Mesendoderm (in vitro differentiated cells): Measurements from ENCODE around the gene SART1.
"Not testable (repeated sequence)": the region's sequence is repeated elsewhere in the genome, so short reads cannot be mapped to it uniquely, and the experiment has no call there.

Source experiments
- DNase-seq: peaks from one replicate; pipeline ENCODE4 v3.0.0; 2013
- H2AK5ac ChIP-seq: 2 replicates; pipeline ENCODE4 v1.6.1; 2013; ENCODE audit warnings: low read length, inconsistent platforms
- H2BK120ac ChIP-seq: 2 replicates; pipeline ENCODE4 v1.6.1; 2013; ENCODE audit warnings: low read depth, mild to moderate bottlenecking, low read length, moderate library complexity, mixed read lengths
- H2BK15ac ChIP-seq: replicated peaks from 2 replicates; pipeline ENCODE4 v1.6.1; 2013; ENCODE audit warnings: low read depth, mild to moderate bottlenecking, moderate library complexity
- H2BK5ac ChIP-seq: 2 replicates; pipeline ENCODE4 v1.6.1; 2013; ENCODE audit warnings: low read length, inconsistent platforms
- H3K18ac ChIP-seq: 2 replicates; pipeline ENCODE4 v1.6.1; 2013; ENCODE audit warnings: mild to moderate bottlenecking, low read length, mixed read lengths
- H3K23ac ChIP-seq: one replicate; pipeline ENCODE4 v1.6.1; 2013; ENCODE audit warnings: low read length
- H3K27ac ChIP-seq: 2 replicates; pipeline ENCODE4 v1.5.1; 2013; ENCODE audit warnings: low read depth, mild to moderate bottlenecking, inconsistent platforms, low read length, moderate library complexity
- H3K27me3 ChIP-seq: 2 replicates; pipeline ENCODE4 v1.6.1; 2013; ENCODE audit warnings: low read length, control low read depth, mild to moderate bottlenecking, inconsistent platforms; ENCODE audit not compliant: insufficient read depth, poor library complexity
- H3K36me3 ChIP-seq: 2 replicates; pipeline ENCODE4 v1.6.1; 2013; ENCODE audit warnings: low read length, inconsistent platforms; ENCODE audit not compliant: control insufficient read depth, insufficient read depth
- H3K4ac ChIP-seq: one replicate; pipeline ENCODE4 v1.6.1; 2013; ENCODE audit warnings: low read depth, mild to moderate bottlenecking, low read length, moderate library complexity
- H3K4me1 ChIP-seq: 2 replicates; pipeline ENCODE4 v1.6.1; 2013; ENCODE audit warnings: low read depth, low read length, inconsistent platforms; ENCODE audit not compliant: control insufficient read depth
- H3K4me2 ChIP-seq: 2 replicates; pipeline ENCODE4 v1.6.1; 2013; ENCODE audit warnings: low read length
- H3K4me3 ChIP-seq: 2 replicates; pipeline ENCODE4 v1.5.1; 2013; ENCODE audit warnings: mild to moderate bottlenecking, low read length
- H3K56ac ChIP-seq: one replicate; pipeline ENCODE4 v1.6.1; 2013; ENCODE audit warnings: low read length
- H3K79me1 ChIP-seq: 2 replicates; pipeline ENCODE4 v1.6.1; 2013; ENCODE audit warnings: low read length, inconsistent platforms
- H3K79me2 ChIP-seq: 2 replicates; pipeline ENCODE4 v1.6.1; 2013; ENCODE audit warnings: mild to moderate bottlenecking, low read length; ENCODE audit not compliant: control insufficient read depth, insufficient read depth
- H3K9ac ChIP-seq: 2 replicates; pipeline ENCODE4 v1.6.1; 2013; ENCODE audit warnings: low read length, inconsistent platforms
- H4K5ac ChIP-seq: one replicate; pipeline ENCODE4 v1.6.1; 2013; ENCODE audit warnings: low read length
- H4K8ac ChIP-seq: one replicate; pipeline ENCODE4 v1.6.1; 2013; ENCODE audit warnings: low read depth, mild to moderate bottlenecking, control low read depth, low read length, moderate library complexity
- WGBS: extraction: QIAGEN DNeasy Blood & Tissue Kit; methylation state at CpG from one replicate; pipeline ENCODE4 v1.1.7; 2013; ENCODE audit warnings: low lambda C conversion rate, missing lambda C conversion rate; ENCODE audit not compliant: insufficient coverage; ENCODE audit errors: extremely low coverage; 5-methylcytosine and 5-hydroxymethylcytosine counted together

The SART1 gene

DNA sequence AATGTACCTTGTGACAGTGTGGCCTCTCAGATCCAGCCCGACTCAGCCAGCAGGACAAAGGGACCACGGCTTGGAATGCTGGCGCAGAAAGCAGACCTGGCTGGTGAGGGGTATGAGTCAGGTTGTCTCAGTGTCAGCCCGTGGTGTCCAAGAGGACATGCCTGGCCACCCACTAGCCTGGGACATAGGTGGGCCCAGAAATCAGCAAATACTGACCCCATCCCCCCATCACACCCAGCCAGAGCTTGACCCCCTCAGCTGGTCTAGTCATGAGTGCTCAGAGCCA is 45.3 kb downstream of the SART1 start:
- Histone ChIP-seq H3K27me3 (no peaks in the 10 kb centered on the region), H3K4me2 (no peak overlapping the region), H3K18ac (peak overlapping the region; percentile 3), H3K4me1 (peaks cover 15% of the 10 kb centered on the region), H2BK15ac (no peak overlapping the region), H3K23ac (no peak overlapping the region), H3K36me3 (peaks cover 3% of the 10 kb centered on the region), H3K79me2 (peaks cover 9% of the 10 kb centered on the region), H3K4me3 (no peak overlapping the region), H2BK120ac (no peak overlapping the region), H3K27ac (peak overlapping the region; percentile 86), H2BK5ac (peak overlapping the region; percentile 48), H3K79me1 (peaks cover 10% of the 10 kb centered on the region), H3K4ac (no peak overlapping the region), H4K5ac (no peak overlapping the region), H4K8ac (no peak overlapping the region), H3K9ac (no peak overlapping the region), H3K56ac (peak overlapping the region; percentile 54), H2AK5ac (no peak overlapping the region)
- no peak for DNase-seq
- no CpG with 5 or more reads among the region's 4 CpGs for WGBS

DNA sequence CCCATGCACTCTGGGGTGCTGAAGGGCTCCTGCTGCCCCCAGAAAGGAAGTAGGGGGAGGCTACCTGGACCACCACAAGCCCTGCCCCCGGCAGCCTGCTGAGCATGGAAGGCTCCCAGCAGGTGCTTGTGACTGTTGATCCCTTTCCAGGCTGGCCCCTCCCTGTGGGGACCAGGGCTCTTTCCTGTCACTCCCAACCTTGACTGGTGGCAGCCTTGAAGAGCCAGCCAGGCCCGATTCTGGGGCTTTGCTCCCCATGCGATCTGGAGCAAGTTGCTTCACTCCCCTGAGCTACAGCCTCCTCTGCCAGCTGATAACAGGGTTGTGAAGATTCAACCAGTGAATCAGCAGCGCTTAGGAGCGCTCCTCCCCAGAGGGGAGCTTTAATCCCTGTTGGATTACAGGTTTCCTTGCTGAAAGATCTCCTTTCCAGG is 45.7 kb downstream of the SART1 start:
- Histone ChIP-seq H3K27me3 (no peaks in the 10 kb centered on the region), H3K9ac (no peak overlapping the region), H3K56ac (peak overlapping the region; percentile 54), H3K18ac (peak overlapping the region; percentile 3), H2BK120ac (no peak overlapping the region), H3K36me3 (peaks cover 3% of the 10 kb centered on the region), H3K4me3 (no peak overlapping the region), H3K4me1 (peaks cover 15% of the 10 kb centered on the region), H3K27ac (peak overlapping the region; percentile 86), H3K79me1 (peaks cover 10% of the 10 kb centered on the region), H2BK15ac (no peak overlapping the region), H3K4ac (peak overlapping the region; percentile 56), H4K8ac (no peak overlapping the region), H3K23ac (no peak overlapping the region), H2AK5ac (no peak overlapping the region), H4K5ac (no peak overlapping the region), H3K4me2 (no peak overlapping the region), H3K79me2 (peaks cover 9% of the 10 kb centered on the region), H2BK5ac (peak overlapping the region; percentile 48)
- WGBS = no CpG with 5 or more reads among the region's 5 CpGs
- DNase-seq = peak; percentile 79

DNA sequence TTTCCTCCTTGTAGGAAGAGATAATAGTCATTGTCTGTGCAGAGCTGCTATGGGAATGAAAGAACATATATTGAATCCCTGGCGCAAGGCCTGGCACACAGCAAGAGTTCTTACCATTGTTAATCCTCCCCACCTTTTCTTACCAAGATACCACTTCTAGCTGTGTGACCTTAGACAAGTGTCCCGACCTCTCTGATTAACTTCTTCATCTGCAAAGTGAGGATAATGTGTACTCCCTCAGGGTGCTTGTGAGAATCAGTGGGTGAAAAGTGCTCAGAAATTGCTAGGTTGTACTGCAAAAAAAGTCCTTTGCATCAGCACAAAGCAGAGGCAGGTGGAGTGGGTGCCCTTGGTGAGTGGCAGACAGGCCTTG is 46.5 kb downstream of the SART1 start:
- H3K4me3 ChIP-seq = no peak overlapping the region
- no peaks in the 10 kb centered on the region for H3K27me3 ChIP-seq
- DNase-seq = no peak
- no peak overlapping the region for H3K27ac ChIP-seq
- no peak overlapping the region for H3K18ac ChIP-seq
- no peak overlapping the region for H2AK5ac ChIP-seq
- H3K56ac ChIP-seq = no peak overlapping the region
- no peak overlapping the region for H2BK15ac ChIP-seq
- no peak overlapping the region for H2BK5ac ChIP-seq
- no peak overlapping the region for H4K5ac ChIP-seq
- peaks cover 7% of the 10 kb centered on the region for H3K79me1 ChIP-seq
- H3K9ac ChIP-seq = no peak overlapping the region
- H3K79me2 ChIP-seq = peaks cover 6% of the 10 kb centered on the region
- peaks cover 3% of the 10 kb centered on the region for H3K36me3 ChIP-seq
- no peak overlapping the region for H3K23ac ChIP-seq
- H3K4me1 ChIP-seq = peaks cover 15% of the 10 kb centered on the region
- no peak overlapping the region for H4K8ac ChIP-seq
- no peak overlapping the region for H2BK120ac ChIP-seq
- H3K4me2 ChIP-seq = no peak overlapping the region
- WGBS = no CpG with 5 or more reads among the region's 2 CpGs
- H3K4ac ChIP-seq = no peak overlapping the region

DNA sequence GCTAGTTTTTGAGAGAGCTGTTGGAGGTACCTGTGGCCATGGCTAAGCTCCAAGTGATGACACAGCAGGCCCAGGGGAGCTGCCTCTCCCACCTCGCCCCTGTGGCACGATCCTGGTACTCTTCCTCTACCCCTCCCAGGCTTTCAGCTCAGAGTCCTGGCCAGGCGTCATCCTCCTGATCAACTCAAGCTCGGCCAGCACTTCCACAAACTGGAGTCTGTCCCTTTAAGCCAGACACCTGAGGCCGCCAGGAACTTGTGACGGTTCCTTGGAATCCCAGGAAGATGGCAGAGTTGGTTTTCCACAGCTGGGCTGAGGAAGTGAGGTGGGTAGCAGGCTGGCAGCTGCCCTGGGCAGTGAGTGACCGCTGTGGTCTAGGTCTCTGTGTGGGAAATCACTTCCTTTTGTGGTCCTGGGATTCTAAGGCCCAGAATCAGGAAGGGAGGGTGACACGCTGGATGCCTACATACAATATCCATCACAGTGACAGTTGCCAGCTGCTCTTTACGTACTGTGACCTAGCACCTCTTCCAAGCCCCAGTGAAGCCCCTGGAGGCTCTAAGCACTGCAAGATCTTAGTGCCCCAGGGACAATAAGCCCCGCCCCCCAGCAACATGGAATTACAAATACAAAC is 47.1 kb downstream of the SART1 start:
- peaks cover 15% of the 10 kb centered on the region for H3K4me1 ChIP-seq
- peak; percentile 57 for DNase-seq
- no peak overlapping the region for H4K5ac ChIP-seq
- H3K4me3 ChIP-seq = no peak overlapping the region
- no peak overlapping the region for H3K9ac ChIP-seq
- H2BK5ac ChIP-seq = peak overlapping the region; percentile 35
- H3K56ac ChIP-seq = peak overlapping the region; percentile 71
- H2BK15ac ChIP-seq = no peak overlapping the region
- peak overlapping the region; percentile 84 for H2AK5ac ChIP-seq
- H3K4ac ChIP-seq = no peak overlapping the region
- no peak overlapping the region for H4K8ac ChIP-seq
- H3K79me1 ChIP-seq = peaks cover 4% of the 10 kb centered on the region
- no peak overlapping the region for H2BK120ac ChIP-seq
- WGBS = no CpG with 5 or more reads among the region's 10 CpGs
- H3K36me3 ChIP-seq = peaks cover 3% of the 10 kb centered on the region
- H3K23ac ChIP-seq = no peak overlapping the region
- no peaks in the 10 kb centered on the region for H3K27me3 ChIP-seq
- H3K4me2 ChIP-seq = no peak overlapping the region
- H3K79me2 ChIP-seq = peaks cover 2% of the 10 kb centered on the region
- no peak overlapping the region for H3K18ac ChIP-seq
- H3K27ac ChIP-seq = no peak overlapping the region

DNA sequence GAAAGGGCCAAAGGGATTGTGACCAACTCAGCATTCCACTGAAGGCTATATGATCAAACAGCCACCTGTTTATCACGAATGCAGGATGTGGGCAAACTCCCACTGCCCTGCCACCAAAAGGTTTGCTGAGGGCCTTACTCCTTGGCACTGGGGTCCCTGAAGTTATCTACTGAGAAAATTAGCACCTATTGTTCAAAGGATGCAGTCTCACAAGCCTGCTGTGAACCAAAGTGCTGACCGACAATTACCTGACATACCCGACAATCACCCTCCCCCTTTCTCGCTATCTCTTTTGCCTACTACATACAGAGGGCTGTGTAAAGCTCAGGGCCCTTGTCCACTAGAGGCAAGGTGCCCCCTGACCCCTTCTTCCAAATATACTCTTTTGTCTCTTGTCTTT is 48.5 kb downstream of the SART1 start:
- H3K4ac ChIP-seq, H2BK120ac ChIP-seq, H2BK5ac ChIP-seq, H4K8ac ChIP-seq, H3K79me1 ChIP-seq, H3K27me3 ChIP-seq, H3K36me3 ChIP-seq, H3K79me2 ChIP-seq, H4K5ac ChIP-seq, H2AK5ac ChIP-seq, H3K9ac ChIP-seq, H3K4me3 ChIP-seq, H3K27ac ChIP-seq, H3K4me2 ChIP-seq, H2BK15ac ChIP-seq, H3K23ac ChIP-seq, H3K18ac ChIP-seq, H3K56ac ChIP-seq: not testable (repeated sequence)
- H3K4me1 ChIP-seq = peaks cover 15% of the 10 kb centered on the region
- no CpG with 5 or more reads among the region's 4 CpGs for WGBS
- DNase-seq = peak; percentile 91

DNA sequence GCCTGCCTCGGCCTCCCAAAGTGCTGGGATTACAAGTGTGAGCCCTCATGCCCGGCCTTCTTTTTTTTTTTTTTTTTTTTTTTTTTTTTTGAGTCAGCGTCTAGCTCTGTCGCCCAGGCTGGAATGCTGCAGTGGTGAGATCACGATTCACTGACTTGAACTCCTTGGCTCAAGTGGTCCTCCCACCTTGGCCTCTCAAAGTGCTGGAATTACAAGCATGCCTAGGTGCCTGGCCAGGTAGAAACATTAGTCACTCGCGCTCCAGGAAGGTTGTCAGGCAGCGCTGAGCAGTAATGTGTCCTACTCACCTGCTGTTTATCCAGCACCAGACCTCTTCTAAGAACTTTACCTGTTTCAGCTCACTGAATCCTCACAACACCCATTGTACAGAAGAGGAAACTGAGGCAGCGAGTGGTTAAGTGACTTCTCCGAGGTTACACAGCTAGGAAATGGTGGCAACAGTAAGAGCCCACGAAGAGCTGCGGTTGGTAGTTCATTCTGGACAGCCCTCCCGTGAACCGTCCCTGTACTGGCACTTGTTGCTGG is 49.8 kb downstream of the SART1 start:
- Histone ChIP-seq H3K4ac (no peak overlapping the region), H2BK5ac (no peak overlapping the region), H3K56ac (peak overlapping the region; percentile 63), H3K79me2 (no peaks in the 10 kb centered on the region), H3K4me2 (no peak overlapping the region), H4K5ac (no peak overlapping the region), H3K79me1 (no peaks in the 10 kb centered on the region), H3K27ac (no peak overlapping the region), H3K23ac (no peak overlapping the region), H3K4me3 (no peak overlapping the region), H3K9ac (no peak overlapping the region), H2BK120ac (no peak overlapping the region), H2BK15ac (no peak overlapping the region), H3K18ac (no peak overlapping the region), H3K4me1 (peaks cover 15% of the 10 kb centered on the region), H2AK5ac (no peak overlapping the region), H3K27me3 (no peaks in the 10 kb centered on the region), H3K36me3 (no peaks in the 10 kb centered on the region), H4K8ac (no peak overlapping the region)
- DNase-seq = peak; percentile 95
- WGBS = no CpG with 5 or more reads among the region's 14 CpGs
